ENCODE results near the gene PLEKHG5. TPM values are rescaled to one million over a fixed set of nuclear protein-coding genes. Genes with fewer than 3 reads are reported as not detected.

PLEKHG5 gene
- total and polyA plus RNA-seq, 10 donors = 6.4 to 120 (median 59.4) TPM

DNA sequence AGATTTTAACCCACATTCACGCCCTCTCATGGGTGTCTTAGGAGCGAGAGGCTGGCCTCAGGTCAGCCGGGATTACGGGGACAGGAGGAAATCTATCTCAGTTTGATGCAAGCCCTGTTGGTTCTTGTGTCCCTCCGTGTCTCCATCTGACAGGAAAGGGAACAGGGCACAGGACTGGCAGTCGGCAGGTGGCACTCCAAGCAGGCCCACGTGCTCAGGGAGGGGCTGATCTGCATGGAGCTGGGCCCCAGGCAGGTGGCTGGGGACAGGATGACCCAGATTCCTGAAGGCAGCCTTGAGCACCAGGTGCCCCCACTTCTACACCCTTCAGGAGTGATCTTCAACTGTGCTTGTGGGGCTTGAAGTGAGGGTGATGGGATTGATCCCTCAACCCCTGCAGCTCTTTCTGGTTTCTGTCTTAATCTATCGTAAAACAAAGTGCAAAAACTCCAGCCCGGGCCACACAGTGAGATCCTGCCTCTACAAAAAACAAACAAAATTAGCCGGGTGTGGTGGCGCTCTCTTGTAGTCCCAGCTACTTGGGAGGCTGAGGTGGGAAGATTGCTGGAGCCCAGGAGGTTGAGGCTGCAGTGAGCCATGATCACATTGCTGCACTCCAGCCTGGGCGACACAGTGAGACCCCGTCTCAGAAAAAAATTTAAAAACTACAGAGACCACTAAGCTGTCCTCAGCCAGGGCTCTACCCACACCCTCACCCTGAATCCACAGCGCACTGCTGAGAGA lies 8.3 kb downstream of the PLEKHG5 start:
- WGBS, 5 donors = 77 to 83% (median 80%) methylated on average over 9 to 14 of the region's 14 CpGs
- TF ChIP-seq POLR2A (IDR thresholded peaks at IDR 0.05) (no peak), POLR2AphosphoS5 (IDR thresholded peaks at IDR 0.05) (no peak)
- TF ChIP-seq, protein P1, sequence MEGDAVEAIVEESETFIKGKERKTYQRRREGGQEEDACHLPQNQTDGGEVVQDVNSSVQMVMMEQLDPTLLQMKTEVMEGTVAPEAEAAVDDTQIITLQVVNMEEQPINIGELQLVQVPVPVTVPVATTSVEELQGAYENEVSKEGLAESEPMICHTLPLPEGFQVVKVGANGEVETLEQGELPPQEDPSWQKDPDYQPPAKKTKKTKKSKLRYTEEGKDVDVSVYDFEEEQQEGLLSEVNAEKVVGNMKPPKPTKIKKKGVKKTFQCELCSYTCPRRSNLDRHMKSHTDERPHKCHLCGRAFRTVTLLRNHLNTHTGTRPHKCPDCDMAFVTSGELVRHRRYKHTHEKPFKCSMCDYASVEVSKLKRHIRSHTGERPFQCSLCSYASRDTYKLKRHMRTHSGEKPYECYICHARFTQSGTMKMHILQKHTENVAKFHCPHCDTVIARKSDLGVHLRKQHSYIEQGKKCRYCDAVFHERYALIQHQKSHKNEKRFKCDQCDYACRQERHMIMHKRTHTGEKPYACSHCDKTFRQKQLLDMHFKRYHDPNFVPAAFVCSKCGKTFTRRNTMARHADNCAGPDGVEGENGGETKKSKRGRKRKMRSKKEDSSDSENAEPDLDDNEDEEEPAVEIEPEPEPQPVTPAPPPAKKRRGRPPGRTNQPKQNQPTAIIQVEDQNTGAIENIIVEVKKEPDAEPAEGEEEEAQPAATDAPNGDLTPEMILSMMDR (IDR thresholded peaks at IDR 0.05 in 8 of 11, conservative IDR thresholded peaks at IDR 0.05 in 3 of 11) = no peak
- H3K4me3 ChIP-seq = no peak overlapping the region
- H3K36me3 ChIP-seq = no peaks in the 10 kb centered on the region
- no peak overlapping the region for H3K27ac ChIP-seq
- peaks cover 0 to 37% (median 19%) of the 10 kb centered on the region in 7 donors for H3K27me3 ChIP-seq (replicated peaks in 1 of 7)
- intact Hi-C loops (cut with DNase I; ENCODE audit: low total_unique reads) = no loop called here
- H3K4me1 ChIP-seq = peaks cover 0 to 49% (median 28%) of the 10 kb centered on the region in 6 donors
- no peak for DNase-seq
- H3K9me3 ChIP-seq = no peaks in the 10 kb centered on the region

DNA sequence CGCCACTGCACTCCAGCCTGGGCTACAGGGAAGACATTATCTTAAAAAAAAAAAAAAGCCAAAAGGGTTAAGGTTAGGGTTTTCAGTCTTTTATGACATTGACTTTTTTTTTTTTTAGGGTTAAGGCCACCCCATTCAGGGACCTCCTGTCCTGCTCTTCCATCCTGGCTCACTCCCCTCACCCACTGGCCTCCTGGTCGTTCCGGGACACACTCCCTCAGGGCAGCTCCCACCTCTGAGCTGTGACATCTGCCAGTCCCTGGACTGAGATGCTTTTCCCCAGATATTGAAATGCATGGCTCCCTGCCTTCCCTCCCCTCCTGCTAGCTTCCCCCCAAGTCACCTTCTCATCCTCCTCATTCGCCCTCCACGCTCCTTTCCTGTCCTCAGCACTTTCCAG lies 9.6 kb downstream of the PLEKHG5 start:
- 83 to 91% (median 85%) methylated on average over 5 of the region's 5 CpGs for WGBS, 5 donors
- Histone ChIP-seq H3K36me3 (peaks cover 0 to 8% (median 2%) of the 10 kb centered on the region in 6 donors), H3K4me1 (peaks cover 0 to 35% (median 22%) of the 10 kb centered on the region in 6 donors), H3K27ac (no peak overlapping the region), H3K4me3 (no peak overlapping the region), H3K9me3 (no peaks in the 10 kb centered on the region), H3K27me3 (replicated peaks in 1 of 7) (peaks cover 0 to 34% (median 19%) of the 10 kb centered on the region in 7 donors)
- intact Hi-C loops (cut with DNase I; ENCODE audit: low total_unique reads) = no loop called here
- DNase-seq = no peak
- no peak for TF ChIP-seq POLR2A (IDR thresholded peaks at IDR 0.05)
- TF ChIP-seq, protein P1 (IDR thresholded peaks at IDR 0.05 in 8 of 11, conservative IDR thresholded peaks at IDR 0.05 in 3 of 11) = no peak

DNA sequence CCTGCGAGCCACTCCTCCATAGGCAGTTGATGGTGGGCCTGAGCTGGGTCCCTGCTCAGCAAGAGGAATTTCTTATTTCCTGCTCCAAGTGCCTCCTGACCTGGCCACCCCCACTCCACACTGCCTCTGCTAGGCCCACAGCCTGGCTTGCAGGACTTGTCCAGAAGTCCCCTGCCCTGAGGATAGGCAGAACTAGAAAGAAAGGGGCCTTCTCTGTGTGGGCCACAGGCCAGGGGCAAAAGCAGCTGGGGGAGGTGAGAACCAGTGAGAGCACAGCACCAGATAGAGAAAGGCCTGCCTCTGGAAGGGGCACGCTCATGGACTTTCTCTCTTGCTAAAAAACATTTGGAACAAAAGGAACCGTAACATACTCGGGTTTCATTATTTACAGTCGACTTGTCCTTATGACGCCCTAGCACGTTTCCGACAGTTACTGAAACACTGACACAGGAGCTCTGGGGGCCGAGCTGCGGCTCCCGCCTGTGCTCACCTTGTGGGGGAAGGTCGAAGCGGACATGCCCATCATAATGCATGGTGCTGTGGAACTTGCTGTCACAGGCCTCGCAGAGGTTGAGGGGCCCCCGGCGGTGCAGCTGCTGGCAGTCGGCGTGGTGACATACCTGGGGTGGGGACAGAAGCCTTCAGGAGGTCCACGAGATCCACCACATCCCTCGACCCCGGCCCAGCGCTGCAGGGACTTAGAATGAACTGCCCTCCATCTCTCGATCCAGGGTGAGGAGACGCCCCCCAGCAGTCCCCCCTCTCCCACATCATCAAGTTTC lies 14.2 kb downstream of the PLEKHG5 start:
- intact Hi-C loops (cut with DNase I; ENCODE audit: low total_unique reads) = no loop called here
- no peak for DNase-seq
- Histone ChIP-seq H3K9me3 (no peaks in the 10 kb centered on the region), H3K27me3 (replicated peaks in 1 of 7) (no peaks in the 10 kb centered on the region), H3K27ac (no peak overlapping the region), H3K36me3 (peaks cover 0 to 54% (median 9%) of the 10 kb centered on the region in 6 donors), H3K4me3 (no peak overlapping the region), H3K4me1 (peaks cover 0 to 9% (median 6%) of the 10 kb centered on the region in 6 donors)
- WGBS, 5 donors = 86 to 89% (median 88%) methylated on average over 24 of the region's 24 CpGs
- TF ChIP-seq, protein P1 (IDR thresholded peaks at IDR 0.05 in 8 of 11, conservative IDR thresholded peaks at IDR 0.05 in 3 of 11) = no peak
- TF ChIP-seq POLR2AphosphoS5 (IDR thresholded peaks at IDR 0.05) (no peak), POLR2A (IDR thresholded peaks at IDR 0.05) (no peak)

DNA sequence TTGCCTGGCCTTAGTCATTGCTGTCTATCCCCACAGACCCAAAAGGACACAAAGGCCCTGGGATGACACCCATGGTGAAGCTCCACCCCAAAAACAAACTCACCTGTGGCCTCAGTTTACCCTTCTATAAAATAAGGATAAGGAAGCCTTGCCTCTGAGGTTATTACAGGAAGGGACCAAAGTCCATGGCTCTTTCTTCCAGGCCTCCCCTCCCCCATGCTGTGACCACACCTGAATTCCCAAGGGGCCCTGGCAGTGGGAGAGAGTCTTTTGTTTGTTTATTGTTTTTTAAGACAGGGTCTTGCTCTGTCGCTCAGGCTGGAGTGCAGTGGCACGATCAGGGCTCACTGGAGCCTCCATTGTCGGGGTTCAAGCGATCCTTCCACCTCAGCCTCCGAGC lies 15.0 kb downstream of the PLEKHG5 start:
- Histone ChIP-seq H3K4me3 (no peak overlapping the region), H3K27ac (no peak overlapping the region), H3K4me1 (peaks cover 0 to 9% (median 6%) of the 10 kb centered on the region in 6 donors), H3K36me3 (peaks cover 0 to 61% (median 17%) of the 10 kb centered on the region in 6 donors), H3K27me3 (replicated peaks in 1 of 7) (no peaks in the 10 kb centered on the region), H3K9me3 (no peaks in the 10 kb centered on the region)
- intact Hi-C loops (cut with DNase I; ENCODE audit: low total_unique reads) = no loop called here
- no peak for DNase-seq
- TF ChIP-seq, protein P1 (IDR thresholded peaks at IDR 0.05 in 8 of 11, conservative IDR thresholded peaks at IDR 0.05 in 3 of 11) = no peak
- 94 to 96% (median 96%) methylated on average over 5 of the region's 5 CpGs for WGBS, 5 donors

All from spleen (tissue), 11 donors.